Measurements from ENCODE around the gene TEX22.

TEX22 gene

GRCh38 chr14:105384605-105385321 lies 13.6 kb upstream of the TEX22 start:
- no peak for DNase-seq (ENCODE audit: low spot score)

- DNase-seq (ENCODE audit: low spot score) = no peak
Measured at GRCh38 chr14:105385322-105385637, 13.1 kb upstream of the TEX22 start.

GRCh38 chr14:105385698-105386365 lies 12.5 kb upstream of the TEX22 start:
- DNase-seq (ENCODE audit: low spot score) = no peak

GRCh38 chr14:105386581-105387529 lies 11.5 kb upstream of the TEX22 start:
- DNase-seq (ENCODE audit: low spot score) = no peak

- DNase-seq (ENCODE audit: low spot score) = no peak
Measured at GRCh38 chr14:105387530-105387922, 10.8 kb upstream of the TEX22 start.

- no peak for DNase-seq (ENCODE audit: low spot score)
Measured at GRCh38 chr14:105388110-105388951, 10.0 kb upstream of the TEX22 start.

GRCh38 chr14:105388976-105389375 lies 9.4 kb upstream of the TEX22 start:
- DNase-seq (ENCODE audit: low spot score) = no peak

- no peak for DNase-seq (ENCODE audit: low spot score)
Measured at GRCh38 chr14:105389534-105389933, 8.8 kb upstream of the TEX22 start.

- DNase-seq (ENCODE audit: low spot score) = no peak
Measured at GRCh38 chr14:105389976-105390848, 8.1 kb upstream of the TEX22 start.

- DNase-seq (ENCODE audit: low spot score) = no peak
Measured at GRCh38 chr14:105390849-105391500, 7.4 kb upstream of the TEX22 start.

GRCh38 chr14:105391541-105391940 lies 6.8 kb upstream of the TEX22 start:
- no peak for DNase-seq (ENCODE audit: low spot score)

GRCh38 chr14:105392131-105393090 lies 5.9 kb upstream of the TEX22 start:
- no peak for DNase-seq (ENCODE audit: low spot score)

- DNase-seq (ENCODE audit: low spot score) = no peak
Measured at GRCh38 chr14:105393151-105393550, 5.2 kb upstream of the TEX22 start.

- no peak for DNase-seq (ENCODE audit: low spot score)
Measured at GRCh38 chr14:105394714-105395537, 3.4 kb upstream of the TEX22 start.

- DNase-seq (ENCODE audit: low spot score) = no peak
Measured at GRCh38 chr14:105395538-105395854, 2.8 kb upstream of the TEX22 start.

- no peak for DNase-seq (ENCODE audit: low spot score)
Measured at GRCh38 chr14:105397350-105397931, 897 bp upstream of the TEX22 start.

- no peak for DNase-seq (ENCODE audit: low spot score)
Measured at GRCh38 chr14:105398726-105399465, 558 bp downstream of the TEX22 start.

GRCh38 chr14:105399466-105399775 lies 1.1 kb downstream of the TEX22 start:
- DNase-seq (ENCODE audit: low spot score) = no peak
